Liver (tissue), 9 donors: ENCODE measurements around the gene CHN2. TPM values are rescaled to one million over a fixed set of nuclear protein-coding genes. Genes with fewer than 3 reads are reported as not detected.

Experiments
- DNase-seq: peaks from one replicate; pipeline ENCODE4 v3.0.0-alpha.2; 2017; ENCODE audit warnings: low spot score
- H3K27ac ChIP-seq, 2 donors: one replicate each; pipeline ENCODE4 v1.7.0; 2013; ENCODE audit warnings: inconsistent platforms in 2 of 2, low read length in 2 of 2, control low read depth in 1 of 2, low read depth in 1 of 2, mild to moderate bottlenecking in 1 of 2
- H3K27me3 ChIP-seq, 4 donors: one replicate each; pipeline versions ENCODE4 v1.6.1 to v1.7.0; 2013; ENCODE audit warnings: low read length in 3 of 4, inconsistent platforms in 1 of 4, mild to moderate bottlenecking in 1 of 4, moderate library complexity in 1 of 4; ENCODE audit not compliant: control insufficient read depth in 4 of 4, insufficient read depth in 4 of 4
- H3K36me3 ChIP-seq, 4 donors: one replicate each; pipeline versions ENCODE4 v1.6.1 to v1.7.0; 2013; ENCODE audit warnings: low read length in 3 of 4, mild to moderate bottlenecking in 3 of 4, low read depth in 1 of 4, moderate library complexity in 1 of 4; ENCODE audit not compliant: control insufficient read depth in 4 of 4, insufficient read depth in 3 of 4
- H3K4me1 ChIP-seq, 4 donors: one replicate each; pipeline versions ENCODE4 v1.6.1 to v1.7.0; 2013; ENCODE audit warnings: low read length in 3 of 4, mild to moderate bottlenecking in 3 of 4, moderate library complexity in 1 of 4; ENCODE audit not compliant: control insufficient read depth in 4 of 4, insufficient read depth in 4 of 4
- H3K4me3 ChIP-seq, 3 donors: one replicate each; pipeline versions ENCODE4 v1.6.1 to v1.7.0; 2013; ENCODE audit warnings: low read length in 3 of 3, control low read depth in 1 of 3, low read depth in 1 of 3, mild to moderate bottlenecking in 1 of 3
- H3K9ac ChIP-seq, 2 donors: one replicate each; pipeline ENCODE4 v1.7.0; 2013; ENCODE audit warnings: low read length in 2 of 2, mild to moderate bottlenecking in 2 of 2, moderate library complexity in 2 of 2, control low read depth in 1 of 2, low read depth in 1 of 2
- H3K9me3 ChIP-seq, 4 donors: one replicate each; pipeline versions ENCODE4 v1.6.1 to v1.7.0; 2013; ENCODE audit warnings: low read length in 3 of 4; ENCODE audit not compliant: control insufficient read depth in 4 of 4
- EGR1 ChIP-seq, 2 donors: IDR thresholded peaks; 2 replicates each; pipeline ENCODE4 v1.6.1; 2016 to 2018; ENCODE audit warnings: antibody characterized with exemption in 2 of 2, low read depth in 2 of 2
- FOXA1 ChIP-seq: IDR thresholded peaks from 2 replicates; pipeline ENCODE4 v1.6.1; 2016; ENCODE audit warnings: antibody characterized with exemption
- FOXA2 ChIP-seq: IDR thresholded peaks from 2 replicates; pipeline ENCODE4 v1.6.1; 2016; ENCODE audit warnings: antibody characterized with exemption
- GABPA ChIP-seq, 2 donors: IDR thresholded peaks in 1 of 2; conservative IDR thresholded peaks in 1 of 2; 2 replicates each; pipeline ENCODE4 v1.6.1; 2016; ENCODE audit warnings: antibody characterized with exemption in 2 of 2, mild to moderate bottlenecking in 1 of 2, moderate library complexity in 1 of 2
- HNF4A ChIP-seq, 2 donors: conservative IDR thresholded peaks; 2 replicates each; pipeline ENCODE4 v1.6.1; 2016; ENCODE audit warnings: antibody characterized with exemption in 2 of 2, mild to moderate bottlenecking in 2 of 2
- HNF4G ChIP-seq: IDR thresholded peaks from 2 replicates; pipeline ENCODE4 v1.6.1; 2016; ENCODE audit warnings: antibody characterized with exemption
- JUND ChIP-seq, 2 donors: IDR thresholded peaks; 2 replicates each; pipeline ENCODE4 v1.6.1; 2016; ENCODE audit warnings: antibody characterized with exemption in 2 of 2
- NR2F2 ChIP-seq: IDR thresholded peaks from 2 replicates; pipeline ENCODE4 v1.6.1; 2016; ENCODE audit warnings: antibody characterized with exemption
- RAD21 ChIP-seq, 2 donors: IDR thresholded peaks; 2 replicates each; pipeline ENCODE4 v1.6.1; 2016; ENCODE audit warnings: antibody characterized with exemption in 2 of 2, mild to moderate bottlenecking in 2 of 2
- RXRA ChIP-seq, 2 donors: IDR thresholded peaks; 2 replicates each; pipeline ENCODE4 v1.6.1; 2017 to 2018; ENCODE audit warnings: antibody characterized with exemption in 2 of 2, mild to moderate bottlenecking in 1 of 2
- SP1 ChIP-seq: IDR thresholded peaks from 2 replicates; pipeline ENCODE4 v1.6.1; 2018; ENCODE audit warnings: antibody characterized with exemption, mild to moderate bottlenecking
- TAF1 ChIP-seq: conservative IDR thresholded peaks from 2 replicates; pipeline ENCODE4 v1.6.1; 2016; ENCODE audit warnings: antibody characterized with exemption, mild to moderate bottlenecking
- YY1 ChIP-seq: IDR thresholded peaks from 2 replicates; pipeline ENCODE4 v1.6.1; 2016; ENCODE audit warnings: antibody characterized with exemption, mild to moderate bottlenecking
- WGBS: extraction: QIAGEN DNeasy Blood & Tissue Kit; methylation state at CpG from one replicate; pipeline ENCODE4 v1.1.7; 2013; 5-methylcytosine and 5-hydroxymethylcytosine counted together
- polyA plus RNA-seq, 2 donors: library from polyadenylated mRNA; stranded (reverse) in 1 of 2; unstranded in 1 of 2; fragments of 200-250 nt in 1 of 2; fragments of >200 nt in 1 of 2; fragmentation: Nextera tagmentation in 1 of 2; extraction: Ambion mirVana in 1 of 2; gene quantifications; one replicate each; pipeline versions ENCODE4 v1.2.1 to v1.2.3, GENCODE V29; 2013 to 2015
- total RNA-seq, 2 donors: library from RNA; depleted of rRNA; stranded (reverse); fragments of >200 nt; gene quantifications; one replicate each; pipeline ENCODE4 v1.2.3, GENCODE V29; 2014
- TF ChIP-seq, protein P1 (sequence below): IDR thresholded peaks from 2 replicates; pipeline ENCODE4 v1.6.1; 2016; ENCODE audit warnings: antibody characterized with exemption
- TF ChIP-seq, protein P2 (sequence below): IDR thresholded peaks from 2 replicates; pipeline ENCODE4 v1.6.1; 2016; ENCODE audit warnings: antibody characterized with exemption
- TF ChIP-seq, protein P3 (sequence below): IDR thresholded peaks from 2 replicates; pipeline ENCODE4 v1.6.1; 2016; ENCODE audit warnings: antibody characterized with exemption
- TF ChIP-seq, protein P4 (sequence below): IDR thresholded peaks from 2 replicates; pipeline ENCODE4 v1.6.1; 2016; ENCODE audit warnings: antibody characterized with exemption, mild to moderate bottlenecking
- TF ChIP-seq, protein P5 (sequence below): fragments of 150-350 bp; IDR thresholded peaks from 2 replicates; pipeline ENCODE4 v1.5.1; 2017; ENCODE audit warnings: improper control_type of control experiment, low read depth, low read length; ENCODE audit not compliant: missing input control
- donor health status: healthy.
- donor health status: healthy.
- donor health status: healthy.
- donor health status: healthy.
- donor health status: healthy.

CHN2 gene
- total and polyA plus RNA-seq, 4 donors: 8.3 to 25.4 (median 17.8) TPM

DNA sequence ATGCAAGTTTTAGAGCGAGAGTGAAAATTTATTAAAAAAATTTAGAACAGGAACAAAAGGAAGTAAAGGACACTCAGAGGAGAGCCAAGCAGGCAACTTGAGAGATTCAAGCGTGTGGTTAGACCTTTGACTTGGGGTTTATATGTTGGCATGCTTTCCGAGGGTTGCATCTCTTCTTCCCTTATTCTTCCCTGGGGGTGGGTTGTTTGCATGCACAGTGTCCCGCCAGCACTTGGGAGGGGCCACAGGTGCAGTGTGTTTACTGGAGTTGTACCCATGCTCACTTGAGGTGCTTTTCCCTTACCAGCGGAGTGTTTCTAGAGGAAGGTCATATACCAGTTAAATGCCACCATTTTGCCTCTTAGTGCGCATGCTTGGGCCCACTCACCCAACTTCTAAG, 96.3 kb downstream of the CHN2 start:
- no peak overlapping the region for H3K4me3 ChIP-seq
- no peaks in the 10 kb centered on the region for H3K27me3 ChIP-seq
- H3K9me3 ChIP-seq: no peaks in the 10 kb centered on the region
- peaks cover 7 to 45% (median 36%) of the 10 kb centered on the region in 4 donors for H3K4me1 ChIP-seq
- H3K27ac ChIP-seq: peak overlapping the region in 1 of 2 donors; percentile 9
- no peaks in the 10 kb centered on the region for H3K36me3 ChIP-seq
- no peak for DNase-seq
- no peak for TF ChIP-seq EGR1 (IDR thresholded peaks at IDR 0.05; ENCODE audit: low read depth in 2 of 2)
- TF ChIP-seq FOXA1: no peak
- TF ChIP-seq, protein P1, sequence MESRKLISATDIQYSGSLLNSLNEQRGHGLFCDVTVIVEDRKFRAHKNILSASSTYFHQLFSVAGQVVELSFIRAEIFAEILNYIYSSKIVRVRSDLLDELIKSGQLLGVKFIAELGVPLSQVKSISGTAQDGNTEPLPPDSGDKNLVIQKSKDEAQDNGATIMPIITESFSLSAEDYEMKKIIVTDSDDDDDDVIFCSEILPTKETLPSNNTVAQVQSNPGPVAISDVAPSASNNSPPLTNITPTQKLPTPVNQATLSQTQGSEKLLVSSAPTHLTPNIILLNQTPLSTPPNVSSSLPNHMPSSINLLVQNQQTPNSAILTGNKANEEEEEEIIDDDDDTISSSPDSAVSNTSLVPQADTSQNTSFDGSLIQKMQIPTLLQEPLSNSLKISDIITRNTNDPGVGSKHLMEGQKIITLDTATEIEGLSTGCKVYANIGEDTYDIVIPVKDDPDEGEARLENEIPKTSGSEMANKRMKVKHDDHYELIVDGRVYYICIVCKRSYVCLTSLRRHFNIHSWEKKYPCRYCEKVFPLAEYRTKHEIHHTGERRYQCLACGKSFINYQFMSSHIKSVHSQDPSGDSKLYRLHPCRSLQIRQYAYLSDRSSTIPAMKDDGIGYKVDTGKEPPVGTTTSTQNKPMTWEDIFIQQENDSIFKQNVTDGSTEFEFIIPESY: no peak
- no peak for TF ChIP-seq FOXA2
- TF ChIP-seq, protein P2, sequence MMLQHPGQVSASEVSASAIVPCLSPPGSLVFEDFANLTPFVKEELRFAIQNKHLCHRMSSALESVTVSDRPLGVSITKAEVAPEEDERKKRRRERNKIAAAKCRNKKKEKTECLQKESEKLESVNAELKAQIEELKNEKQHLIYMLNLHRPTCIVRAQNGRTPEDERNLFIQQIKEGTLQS: no peak
- TF ChIP-seq, protein P3, sequence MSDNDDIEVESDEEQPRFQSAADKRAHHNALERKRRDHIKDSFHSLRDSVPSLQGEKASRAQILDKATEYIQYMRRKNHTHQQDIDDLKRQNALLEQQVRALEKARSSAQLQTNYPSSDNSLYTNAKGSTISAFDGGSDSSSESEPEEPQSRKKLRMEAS: no peak
- WGBS: 85% methylated on average over 6 of the region's 6 CpGs
- H3K9ac ChIP-seq: no peak overlapping the region

DNA sequence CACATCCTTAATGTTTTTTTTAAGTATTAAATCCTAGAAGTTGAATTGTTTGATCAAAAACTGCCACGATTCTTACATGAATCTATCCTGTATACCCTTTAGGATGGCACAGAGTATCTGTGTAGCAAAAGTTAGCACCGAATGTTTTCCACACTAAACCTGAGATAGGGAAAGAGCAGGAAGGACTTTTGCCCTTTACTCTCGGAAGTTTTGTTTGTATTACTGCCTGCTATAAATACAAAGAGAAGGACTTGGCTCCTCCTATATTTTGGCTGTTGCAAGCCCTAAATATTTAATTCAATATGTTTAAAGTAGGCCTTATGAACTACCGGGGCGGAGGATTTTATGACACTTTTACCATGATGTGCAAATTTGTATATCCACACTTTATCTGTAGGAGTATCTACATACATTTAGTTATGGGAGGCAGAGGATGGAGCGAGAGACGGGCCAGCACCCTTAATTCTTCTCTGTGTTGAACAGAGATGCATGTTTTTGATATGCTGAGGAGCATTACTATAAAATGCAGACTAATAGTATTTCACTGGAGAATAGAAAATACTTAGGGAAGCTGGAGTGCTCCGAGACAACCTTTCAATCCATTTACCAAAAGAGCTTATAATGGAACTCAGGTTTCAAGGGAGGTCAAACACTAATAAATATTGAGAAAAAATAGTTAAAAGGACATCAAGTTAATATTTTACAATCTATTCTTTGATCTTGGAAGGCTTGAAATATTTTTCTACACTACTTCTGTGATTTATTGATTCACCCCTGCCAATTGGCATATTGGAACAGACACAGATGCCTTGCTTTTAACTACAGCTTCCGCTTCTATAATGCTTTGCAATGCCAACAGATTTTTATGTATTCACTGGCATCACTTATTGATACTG, 97.4 kb downstream of the CHN2 start:
- WGBS: 31% methylated on average over 9 of the region's 9 CpGs
- Histone ChIP-seq H3K27me3 (no peaks in the 10 kb centered on the region), H3K27ac (peak overlapping the region; percentile 51 to 57), H3K9me3 (no peaks in the 10 kb centered on the region), H3K4me1 (peaks cover 7 to 47% (median 39%) of the 10 kb centered on the region in 4 donors), H3K36me3 (no peaks in the 10 kb centered on the region), H3K9ac (peak overlapping the region in 1 of 2 donors; percentile 3), H3K4me3 (no peak overlapping the region)
- TF ChIP-seq YY1 (peak; percentile 64), FOXA2 (peak; percentile 48), RAD21 (IDR thresholded peaks at IDR 0.05) (peak; percentile 51 to 63), HNF4G (peak; percentile 76), SP1 (peak; percentile 91), NR2F2 (peak; percentile 20), RXRA (IDR thresholded peaks at IDR 0.05) (peak; percentile 45 to 76), EGR1 (IDR thresholded peaks at IDR 0.05; ENCODE audit: low read depth in 2 of 2) (peak in 1 of 2 donors; percentile 67), TAF1 (no peak), HNF4A (conservative IDR thresholded peaks at IDR 0.05) (peak; percentile 91 to 96), FOXA1 (peak; percentile 58), JUND (IDR thresholded peaks at IDR 0.05) (peak; percentile 41 to 72), GABPA (IDR thresholded peaks at IDR 0.05 in 1 of 2, conservative IDR thresholded peaks at IDR 0.05 in 1 of 2) (peak in 1 of 2 donors; percentile 14)
- TF ChIP-seq, protein P4, sequence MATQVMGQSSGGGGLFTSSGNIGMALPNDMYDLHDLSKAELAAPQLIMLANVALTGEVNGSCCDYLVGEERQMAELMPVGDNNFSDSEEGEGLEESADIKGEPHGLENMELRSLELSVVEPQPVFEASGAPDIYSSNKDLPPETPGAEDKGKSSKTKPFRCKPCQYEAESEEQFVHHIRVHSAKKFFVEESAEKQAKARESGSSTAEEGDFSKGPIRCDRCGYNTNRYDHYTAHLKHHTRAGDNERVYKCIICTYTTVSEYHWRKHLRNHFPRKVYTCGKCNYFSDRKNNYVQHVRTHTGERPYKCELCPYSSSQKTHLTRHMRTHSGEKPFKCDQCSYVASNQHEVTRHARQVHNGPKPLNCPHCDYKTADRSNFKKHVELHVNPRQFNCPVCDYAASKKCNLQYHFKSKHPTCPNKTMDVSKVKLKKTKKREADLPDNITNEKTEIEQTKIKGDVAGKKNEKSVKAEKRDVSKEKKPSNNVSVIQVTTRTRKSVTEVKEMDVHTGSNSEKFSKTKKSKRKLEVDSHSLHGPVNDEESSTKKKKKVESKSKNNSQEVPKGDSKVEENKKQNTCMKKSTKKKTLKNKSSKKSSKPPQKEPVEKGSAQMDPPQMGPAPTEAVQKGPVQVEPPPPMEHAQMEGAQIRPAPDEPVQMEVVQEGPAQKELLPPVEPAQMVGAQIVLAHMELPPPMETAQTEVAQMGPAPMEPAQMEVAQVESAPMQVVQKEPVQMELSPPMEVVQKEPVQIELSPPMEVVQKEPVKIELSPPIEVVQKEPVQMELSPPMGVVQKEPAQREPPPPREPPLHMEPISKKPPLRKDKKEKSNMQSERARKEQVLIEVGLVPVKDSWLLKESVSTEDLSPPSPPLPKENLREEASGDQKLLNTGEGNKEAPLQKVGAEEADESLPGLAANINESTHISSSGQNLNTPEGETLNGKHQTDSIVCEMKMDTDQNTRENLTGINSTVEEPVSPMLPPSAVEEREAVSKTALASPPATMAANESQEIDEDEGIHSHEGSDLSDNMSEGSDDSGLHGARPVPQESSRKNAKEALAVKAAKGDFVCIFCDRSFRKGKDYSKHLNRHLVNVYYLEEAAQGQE: peak; percentile 64
- TF ChIP-seq, protein P2: no peak
- TF ChIP-seq, protein P5, sequence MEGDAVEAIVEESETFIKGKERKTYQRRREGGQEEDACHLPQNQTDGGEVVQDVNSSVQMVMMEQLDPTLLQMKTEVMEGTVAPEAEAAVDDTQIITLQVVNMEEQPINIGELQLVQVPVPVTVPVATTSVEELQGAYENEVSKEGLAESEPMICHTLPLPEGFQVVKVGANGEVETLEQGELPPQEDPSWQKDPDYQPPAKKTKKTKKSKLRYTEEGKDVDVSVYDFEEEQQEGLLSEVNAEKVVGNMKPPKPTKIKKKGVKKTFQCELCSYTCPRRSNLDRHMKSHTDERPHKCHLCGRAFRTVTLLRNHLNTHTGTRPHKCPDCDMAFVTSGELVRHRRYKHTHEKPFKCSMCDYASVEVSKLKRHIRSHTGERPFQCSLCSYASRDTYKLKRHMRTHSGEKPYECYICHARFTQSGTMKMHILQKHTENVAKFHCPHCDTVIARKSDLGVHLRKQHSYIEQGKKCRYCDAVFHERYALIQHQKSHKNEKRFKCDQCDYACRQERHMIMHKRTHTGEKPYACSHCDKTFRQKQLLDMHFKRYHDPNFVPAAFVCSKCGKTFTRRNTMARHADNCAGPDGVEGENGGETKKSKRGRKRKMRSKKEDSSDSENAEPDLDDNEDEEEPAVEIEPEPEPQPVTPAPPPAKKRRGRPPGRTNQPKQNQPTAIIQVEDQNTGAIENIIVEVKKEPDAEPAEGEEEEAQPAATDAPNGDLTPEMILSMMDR: no peak
- TF ChIP-seq, protein P3: peak; percentile 74
- TF ChIP-seq, protein P1: peak; percentile 51
- DNase-seq: no peak
